ENCODE data around the gene TCP11L2.

Gene TCP11L2

DNA sequence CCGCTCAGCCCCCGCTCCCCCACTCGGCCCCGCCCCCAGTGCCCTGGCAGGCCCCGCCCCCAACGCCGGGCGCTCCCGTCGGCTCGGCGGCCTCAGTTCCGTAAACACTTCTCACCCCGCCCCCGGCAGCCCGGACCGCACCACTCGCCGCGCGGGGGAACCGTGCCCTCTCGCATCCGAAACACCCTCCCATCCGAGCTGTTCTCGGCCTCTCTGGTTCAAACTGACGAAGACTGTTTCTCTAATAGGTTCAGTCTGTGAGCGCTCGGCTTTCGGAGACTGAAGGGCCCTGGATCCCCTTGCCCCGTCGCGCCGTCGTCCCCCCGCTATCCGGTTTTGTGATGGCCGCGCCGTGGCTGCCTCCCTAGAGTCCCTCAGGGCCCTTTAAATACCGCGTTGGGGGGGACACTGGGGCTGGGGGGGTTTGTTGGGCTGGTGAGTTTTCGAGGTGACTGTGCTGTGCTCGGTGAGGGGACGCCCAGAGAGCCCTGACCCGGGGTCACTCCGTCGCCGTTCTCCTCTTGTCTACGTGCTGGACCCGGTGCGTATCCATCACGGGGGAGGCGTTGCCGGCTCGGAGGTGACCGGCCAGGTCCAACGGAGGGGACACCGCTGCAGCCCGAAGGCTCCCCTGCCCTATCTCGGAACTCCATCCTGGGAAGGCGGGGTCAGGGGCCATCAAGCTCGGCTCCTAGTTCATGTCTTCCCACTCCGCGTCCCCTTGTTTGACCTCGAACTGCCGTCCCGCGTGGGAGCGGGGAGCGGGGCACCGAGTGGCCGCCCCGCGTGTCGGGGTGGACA, at the start of gene TCP11L2:
TCP11L2 (plus strand) TSS at position 333 of the 801 bp plus-strand sequence. CDS start 8,343 bp downstream, outside the sequence.
- DNase-seq: peak; percentile 61 to 63

DNA sequence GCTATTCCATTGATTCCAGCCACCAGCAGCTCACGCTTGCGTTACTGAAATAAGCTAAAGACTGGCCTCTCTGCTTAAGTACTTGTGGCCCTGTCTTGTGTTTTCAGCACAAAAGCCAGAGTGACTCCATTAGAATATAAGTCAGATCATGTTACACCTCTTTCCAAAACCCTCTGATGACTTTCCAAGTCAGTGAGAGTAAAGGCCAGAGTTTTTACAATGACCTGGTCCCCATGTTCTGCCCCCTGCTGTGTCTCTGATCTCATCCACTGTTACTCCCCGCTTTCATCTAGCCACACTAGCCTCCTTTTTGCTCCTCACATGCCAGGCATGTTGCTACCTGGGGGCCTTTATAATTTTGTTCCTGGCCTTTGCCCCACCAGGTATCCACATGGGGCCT, 47.8 kb upstream of the TCP11L2 start:
- DNase-seq: no peak

DNA sequence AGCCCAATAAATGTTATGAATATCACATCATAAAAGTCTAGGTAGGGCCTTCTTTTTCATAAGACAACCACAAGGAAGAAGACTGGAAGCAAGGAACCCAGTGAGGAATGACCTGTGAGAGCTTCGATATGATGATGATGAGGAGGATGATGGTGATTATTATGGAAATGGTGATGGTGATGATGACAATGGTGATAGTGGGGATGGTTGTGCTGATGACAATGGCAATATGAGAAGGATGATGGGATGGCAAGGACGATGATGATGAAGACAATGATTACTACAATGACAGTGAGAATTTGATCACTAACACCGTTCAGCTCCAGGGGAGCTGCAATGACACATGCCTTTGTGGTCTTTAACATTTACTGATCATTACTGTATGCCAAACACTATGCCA, 47.0 kb upstream of the TCP11L2 start:
- no peak for DNase-seq

DNA sequence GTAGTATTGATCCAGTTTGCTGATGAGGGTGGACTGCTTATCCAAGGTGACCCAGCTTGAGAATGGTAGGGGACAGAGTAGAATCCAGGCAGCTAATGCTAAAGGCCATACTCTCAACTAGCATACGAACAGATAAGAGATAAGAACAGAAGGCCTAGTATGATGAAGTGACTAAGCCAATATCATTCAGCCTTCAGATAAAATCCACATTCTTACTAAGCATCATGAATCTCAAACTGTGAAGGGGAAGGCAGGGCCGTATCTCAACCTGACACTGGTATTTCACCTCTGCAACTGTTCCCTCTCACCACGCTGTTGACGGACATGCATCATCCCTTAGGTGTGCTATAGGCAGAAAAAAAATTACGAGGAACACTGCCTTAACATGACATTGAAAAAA, 46.6 kb upstream of the TCP11L2 start:
- DNase-seq: no peak

DNA sequence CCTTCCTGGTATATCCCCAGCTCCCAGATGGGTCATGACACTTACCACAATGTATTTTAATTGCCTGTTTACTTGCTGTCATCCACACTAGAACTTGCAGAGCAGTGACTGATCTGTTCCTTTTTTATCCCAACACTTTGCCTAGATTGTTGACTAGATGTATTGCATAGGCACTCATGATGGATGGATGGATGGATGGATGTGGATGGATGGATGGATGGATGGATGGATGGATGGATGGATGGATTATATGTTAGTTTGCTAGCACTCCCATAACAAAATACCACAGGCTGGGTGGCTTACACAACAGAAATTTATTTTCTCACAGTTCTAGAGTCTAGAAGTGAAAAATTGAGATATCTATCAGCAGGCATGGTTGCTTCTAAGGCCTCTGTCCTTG, 46.0 kb upstream of the TCP11L2 start:
- DNase-seq: no peak

DNA sequence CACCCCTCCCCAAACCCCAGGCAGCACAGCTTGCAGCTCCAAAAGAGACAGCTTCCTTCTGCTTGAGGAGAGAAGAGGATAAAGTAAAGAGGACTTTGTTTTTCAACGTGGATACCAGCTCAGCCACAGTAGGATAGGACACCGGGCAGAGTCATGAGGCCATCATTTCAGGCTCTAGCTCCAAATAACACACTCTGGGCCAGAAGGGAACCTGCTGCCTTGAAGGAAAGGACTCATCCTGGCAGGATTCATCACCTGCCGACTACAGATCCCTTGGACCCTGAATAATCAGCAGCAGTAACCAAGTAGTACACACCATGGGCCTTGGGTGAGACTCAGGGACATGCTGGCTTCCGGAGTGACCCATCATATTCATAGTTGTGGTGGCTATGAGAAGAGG, 44.3 kb upstream of the TCP11L2 start:
- DNase-seq: no peak

DNA sequence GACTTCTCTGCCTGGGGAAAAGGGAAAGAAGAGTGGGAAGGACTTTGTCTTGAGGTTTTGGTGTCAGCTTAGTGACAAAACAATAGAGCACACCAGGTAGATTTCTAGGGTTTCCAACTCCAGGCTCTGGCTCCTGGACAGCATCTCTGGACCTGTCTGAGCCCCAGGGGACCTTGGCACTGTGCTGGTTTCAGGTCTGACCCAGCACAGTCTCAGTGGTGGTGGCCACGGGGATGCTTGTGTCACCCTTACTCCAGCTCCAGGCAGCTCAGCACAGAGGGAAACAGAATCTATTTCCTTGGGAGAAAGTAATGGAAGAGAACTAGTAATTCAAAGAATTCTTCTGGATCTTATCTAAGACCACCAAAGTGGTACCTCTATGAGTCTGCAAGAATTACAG, 43.6 kb upstream of the TCP11L2 start:
- no peak for DNase-seq

DNA sequence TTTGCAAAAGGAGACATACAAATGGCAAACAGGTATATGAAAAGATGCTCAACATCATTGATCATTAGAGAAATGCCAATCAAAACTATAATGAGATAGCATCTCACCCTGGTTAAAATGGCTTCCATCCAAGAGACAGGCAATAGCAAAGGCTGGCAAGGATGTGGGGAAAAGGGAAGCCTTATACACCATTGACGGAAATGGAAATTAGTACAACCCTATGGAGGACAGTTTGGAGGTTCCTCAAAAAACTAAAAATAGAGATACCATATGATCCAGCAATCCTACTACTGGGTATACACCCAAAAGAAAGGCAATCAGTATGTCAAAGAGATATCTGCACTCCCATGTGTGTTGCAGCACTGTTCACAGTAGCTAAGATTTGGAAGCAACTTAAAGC, 37.4 kb upstream of the TCP11L2 start:
- no peak for DNase-seq

DNA sequence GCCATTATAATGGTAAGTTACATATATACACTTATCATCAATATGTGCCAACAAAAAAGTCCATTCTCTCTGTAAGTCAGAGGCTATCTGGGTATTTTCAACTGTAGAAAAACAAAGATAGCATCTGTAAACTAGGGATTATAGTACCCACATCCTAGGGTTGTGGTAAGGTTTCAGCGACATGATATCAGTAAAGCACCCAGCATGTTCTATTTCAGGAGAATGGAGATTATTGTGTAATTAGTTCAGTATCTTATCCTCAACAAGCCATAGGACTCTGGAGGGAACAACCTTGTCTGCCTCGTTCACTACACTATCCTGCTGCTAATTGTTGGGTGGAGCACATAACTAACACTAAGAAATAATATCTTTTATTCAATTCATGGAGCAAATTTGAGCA, 35.0 kb upstream of the TCP11L2 start:
- DNase-seq: no peak

DNA sequence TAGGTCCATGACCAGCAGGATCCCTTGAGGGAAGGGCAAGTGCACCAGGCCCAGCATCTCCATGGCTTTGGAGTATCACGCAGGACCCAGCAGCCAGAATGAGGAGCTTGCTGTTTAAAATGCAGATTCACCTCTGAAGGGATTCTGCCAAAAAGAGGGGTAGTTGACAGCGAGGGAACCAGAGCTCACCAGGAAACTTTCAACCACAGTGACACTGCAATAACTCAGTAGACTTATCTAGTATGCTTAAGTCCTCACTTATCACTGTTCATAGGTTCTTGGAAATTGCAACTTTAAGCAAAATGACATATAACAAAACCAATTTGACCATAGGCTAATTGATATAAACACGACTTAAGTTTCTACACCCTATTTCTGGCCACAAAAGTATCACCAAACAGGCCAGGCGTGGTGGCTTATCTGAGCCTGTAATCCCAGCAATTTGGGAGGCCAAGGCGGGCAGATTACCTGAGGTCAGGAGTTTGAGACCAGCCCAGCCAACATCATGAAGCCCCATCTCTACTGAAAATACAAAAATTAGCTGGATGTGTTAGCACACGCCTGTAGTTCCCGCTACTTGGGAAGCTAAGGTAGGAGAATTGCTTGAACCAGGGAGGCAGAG, 33.3 kb upstream of the TCP11L2 start:
- DNase-seq: peak in 1 of 2 experiments; percentile 19

DNA sequence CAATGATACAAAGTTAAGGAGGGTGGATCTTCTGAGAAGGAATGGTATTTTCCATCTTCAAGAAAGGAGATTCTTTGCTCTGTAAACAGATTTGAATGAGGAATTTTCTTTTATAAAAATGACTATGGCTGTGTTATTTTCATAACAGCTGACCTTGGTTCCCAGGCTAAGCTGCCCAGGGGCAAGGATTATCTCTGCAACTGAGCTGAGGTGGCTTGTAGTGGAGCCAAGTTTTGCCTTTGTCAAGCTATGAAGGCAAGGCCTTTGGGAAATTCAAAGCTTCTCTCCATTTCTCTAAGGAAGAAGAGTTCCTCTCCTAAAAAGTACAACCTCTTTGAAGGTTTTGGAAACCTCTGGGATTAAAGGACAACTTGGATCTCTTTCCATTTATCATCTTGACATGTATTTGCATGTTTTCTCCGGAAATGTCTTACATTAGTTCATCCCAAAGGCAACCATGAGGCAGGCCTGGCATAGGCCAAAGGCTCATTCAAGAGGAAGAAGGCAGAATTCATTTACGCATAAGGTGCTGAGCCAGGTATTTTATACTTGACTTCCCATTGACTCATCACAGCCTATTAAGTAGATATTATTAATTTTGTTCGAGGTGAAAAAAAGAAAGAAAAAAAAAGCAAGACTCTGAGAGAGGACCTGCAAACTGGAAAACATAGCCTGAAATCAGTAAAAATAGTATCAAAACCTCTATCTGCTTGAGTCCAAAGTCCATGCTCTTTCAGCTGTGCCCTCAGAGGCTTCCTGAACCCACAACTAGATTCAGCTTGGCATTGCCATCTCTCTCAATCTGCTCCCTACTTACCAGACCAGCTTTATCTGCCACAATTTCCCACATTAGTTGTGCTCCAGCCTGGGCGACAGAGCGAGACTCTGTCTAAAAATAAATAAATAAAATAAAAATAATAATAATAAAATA, 30.7 kb upstream of the TCP11L2 start:
- DNase-seq: no peak

DNA sequence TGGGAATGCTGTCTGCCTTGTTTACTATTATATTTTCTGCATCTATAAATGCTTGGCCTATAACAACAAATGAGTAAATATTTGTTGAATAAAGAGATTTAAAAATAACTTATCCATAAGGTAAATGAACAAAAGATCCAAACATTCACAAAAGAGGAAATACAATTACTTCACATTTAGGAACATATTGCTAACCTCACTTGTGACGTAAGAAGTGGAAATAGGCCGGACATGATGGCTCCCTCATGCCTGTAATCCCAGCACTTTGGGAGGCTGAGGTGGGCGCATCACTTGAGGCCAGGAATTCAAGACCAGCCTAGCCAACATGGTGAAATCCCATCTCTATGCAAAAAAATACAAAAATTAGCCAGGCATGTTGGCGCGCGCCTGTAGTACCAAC, 29.0 kb upstream of the TCP11L2 start:
- peak; percentile 7 to 19 for DNase-seq

DNA sequence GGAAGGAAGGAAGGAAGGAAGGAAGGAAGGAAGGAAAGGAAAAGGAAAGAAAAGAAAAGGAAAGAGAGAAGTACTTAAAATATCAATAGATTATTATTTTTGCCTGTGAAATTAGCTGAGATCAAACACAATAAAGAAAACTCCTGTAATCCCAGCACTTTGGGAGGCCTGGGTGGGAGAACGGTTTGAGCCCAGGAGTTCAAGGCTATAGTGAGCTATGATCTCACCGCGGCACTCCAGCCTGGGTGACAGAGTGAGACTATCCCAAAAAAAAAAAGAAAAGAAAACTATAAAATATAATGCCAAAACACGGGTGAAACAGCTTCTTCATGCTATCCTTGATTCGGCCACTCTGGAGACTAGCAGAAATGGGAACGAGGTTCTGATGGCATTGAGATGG, 28.5 kb upstream of the TCP11L2 start:
- DNase-seq: no peak

DNA sequence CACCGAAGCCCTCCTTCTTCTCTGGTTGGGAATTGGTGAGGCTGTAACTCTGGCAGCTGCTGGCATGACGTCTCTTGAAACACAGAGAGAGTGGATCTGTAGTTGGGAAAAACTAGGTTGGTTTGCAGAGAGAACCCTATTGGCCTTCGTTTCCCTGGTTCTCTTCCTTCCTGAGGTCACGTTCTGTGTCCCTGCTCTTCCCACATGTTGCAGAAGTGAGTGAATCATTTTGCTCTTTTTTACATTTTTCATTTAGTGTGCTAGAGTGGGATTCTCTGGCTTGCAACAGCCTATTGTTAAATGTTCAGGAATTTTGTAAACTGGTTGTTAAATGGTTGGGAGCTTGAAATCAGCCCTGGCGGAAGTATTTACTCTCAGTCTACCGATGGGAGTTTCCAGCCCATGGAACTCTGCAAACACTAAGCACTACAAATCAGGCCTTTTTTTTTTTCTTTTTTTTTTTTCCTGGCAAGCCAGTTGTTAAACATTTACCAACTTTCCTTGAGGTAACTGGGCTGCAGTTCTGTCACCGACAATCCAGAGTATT, 27.9 kb upstream of the TCP11L2 start:
- DNase-seq: no peak

DNA sequence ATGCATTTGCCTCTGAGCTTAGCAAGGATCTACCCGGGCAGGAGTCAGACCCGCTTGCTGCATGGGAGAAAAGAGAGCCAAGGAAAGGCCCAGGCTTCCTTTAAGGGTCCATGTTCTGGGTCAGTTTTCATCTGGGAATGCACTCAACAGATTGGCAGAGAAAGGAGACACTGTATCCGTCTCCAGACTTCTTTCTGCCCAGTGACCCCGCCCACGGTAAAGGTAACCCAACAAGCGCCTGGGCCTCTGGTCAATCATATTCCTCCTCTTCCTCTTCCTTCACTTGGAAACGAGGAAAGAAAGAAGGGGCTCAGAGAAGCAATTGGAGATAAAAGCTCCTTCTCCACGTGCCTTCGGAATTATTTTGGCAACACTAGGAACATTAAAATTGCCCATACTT, 27.1 kb upstream of the TCP11L2 start:
- DNase-seq: no peak

DNA sequence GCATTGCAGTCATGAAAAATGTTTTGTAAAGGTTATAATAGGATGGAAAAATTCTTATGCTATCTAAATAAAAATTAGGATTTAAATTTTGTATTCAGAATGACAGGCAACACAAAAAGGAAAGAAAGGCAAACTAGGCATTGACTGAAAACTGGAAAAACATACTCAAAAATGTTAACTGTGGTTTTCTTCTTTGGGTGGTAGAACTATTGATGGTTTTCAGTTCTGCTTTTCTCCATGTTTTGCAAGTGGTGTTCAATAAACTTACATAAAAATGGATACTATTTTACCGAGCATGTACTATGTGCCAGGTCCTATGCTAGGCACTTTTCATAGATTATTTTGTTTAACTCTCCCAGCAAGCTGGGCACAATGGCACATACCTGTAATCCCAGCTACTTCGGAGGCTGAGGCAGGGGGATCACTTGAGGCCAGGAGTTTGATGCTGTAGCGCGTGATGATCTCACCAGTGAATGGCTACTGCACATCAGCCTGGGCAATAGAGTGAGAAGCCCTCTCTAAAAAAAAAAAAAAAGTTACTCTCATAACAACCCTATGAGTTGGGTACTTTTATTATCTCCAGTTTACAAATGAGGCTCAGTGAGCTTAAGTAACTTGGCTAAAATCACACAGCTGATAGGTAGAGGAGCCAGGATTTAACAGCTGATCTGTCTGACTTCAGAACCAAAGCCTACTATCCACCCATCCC, 26.3 kb upstream of the TCP11L2 start:
- DNase-seq: no peak

DNA sequence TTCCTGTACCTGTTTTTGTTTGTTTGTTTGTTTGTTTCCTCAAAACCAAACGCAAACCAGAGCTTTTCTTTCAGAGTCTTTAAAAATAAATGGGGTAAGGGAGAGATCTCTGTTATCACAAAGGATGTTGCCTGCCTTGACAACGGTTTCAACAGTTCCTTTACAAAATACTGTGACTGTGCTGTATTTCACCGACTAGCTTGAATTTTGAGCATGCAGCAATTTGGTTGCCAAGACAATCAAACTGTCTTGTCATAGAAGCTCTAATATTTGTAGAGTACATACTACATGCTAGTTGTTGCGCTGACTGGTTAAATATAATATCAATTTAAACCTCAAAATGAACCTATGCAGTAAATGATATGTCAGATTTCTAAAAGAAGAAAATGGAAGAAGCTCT, 22.4 kb upstream of the TCP11L2 start:
- no peak for DNase-seq

DNA sequence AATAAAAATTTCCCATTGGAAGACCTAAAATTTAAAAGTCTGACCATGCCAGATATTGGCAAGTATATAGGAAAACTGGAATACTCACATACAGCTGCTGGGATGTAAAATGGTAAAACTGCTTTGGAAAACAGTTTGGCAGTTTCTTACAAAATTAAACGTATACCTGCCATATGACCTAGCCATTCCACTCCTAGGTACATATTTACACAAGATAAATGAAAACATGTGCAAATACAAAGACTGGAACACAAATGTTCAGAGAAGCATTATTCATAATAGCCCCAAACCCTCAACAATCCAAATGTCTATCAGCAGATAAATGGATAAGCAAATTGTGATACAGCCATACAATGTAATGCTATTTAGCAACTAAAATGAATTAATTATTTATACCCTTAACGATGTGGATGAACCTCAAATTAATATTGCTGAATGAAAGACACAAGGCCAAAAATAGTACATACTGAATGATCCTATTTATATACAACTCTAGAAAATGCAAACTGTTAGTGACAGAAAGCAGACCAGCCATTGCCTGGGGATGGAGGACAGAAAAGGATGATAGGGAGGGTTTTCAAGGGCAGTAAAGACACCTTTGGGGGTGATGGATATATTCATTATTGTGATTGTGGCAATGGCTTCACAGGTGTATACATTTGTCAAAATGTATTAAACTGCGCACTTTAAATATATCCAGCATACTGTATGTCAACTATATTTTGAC, 21.3 kb upstream of the TCP11L2 start:
- no peak for DNase-seq

DNA sequence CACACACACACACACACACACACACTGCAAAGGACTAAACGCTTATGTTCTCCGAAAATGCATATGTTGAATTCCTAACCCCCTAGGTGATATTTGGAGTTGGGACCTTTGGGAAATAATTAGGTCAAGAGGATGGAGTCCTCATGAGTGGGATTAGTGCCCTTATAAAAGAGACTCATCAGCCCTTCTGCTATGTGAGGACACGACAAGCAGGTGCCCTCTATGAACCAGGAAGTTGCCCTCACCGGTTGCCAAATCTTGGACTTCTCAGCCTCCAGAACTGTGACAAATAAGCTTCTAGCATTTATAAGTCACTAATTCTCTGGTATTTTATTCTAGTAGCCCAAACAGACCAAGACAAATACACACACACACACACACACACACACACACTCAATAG, 20.7 kb upstream of the TCP11L2 start:
- no peak for DNase-seq

DNA sequence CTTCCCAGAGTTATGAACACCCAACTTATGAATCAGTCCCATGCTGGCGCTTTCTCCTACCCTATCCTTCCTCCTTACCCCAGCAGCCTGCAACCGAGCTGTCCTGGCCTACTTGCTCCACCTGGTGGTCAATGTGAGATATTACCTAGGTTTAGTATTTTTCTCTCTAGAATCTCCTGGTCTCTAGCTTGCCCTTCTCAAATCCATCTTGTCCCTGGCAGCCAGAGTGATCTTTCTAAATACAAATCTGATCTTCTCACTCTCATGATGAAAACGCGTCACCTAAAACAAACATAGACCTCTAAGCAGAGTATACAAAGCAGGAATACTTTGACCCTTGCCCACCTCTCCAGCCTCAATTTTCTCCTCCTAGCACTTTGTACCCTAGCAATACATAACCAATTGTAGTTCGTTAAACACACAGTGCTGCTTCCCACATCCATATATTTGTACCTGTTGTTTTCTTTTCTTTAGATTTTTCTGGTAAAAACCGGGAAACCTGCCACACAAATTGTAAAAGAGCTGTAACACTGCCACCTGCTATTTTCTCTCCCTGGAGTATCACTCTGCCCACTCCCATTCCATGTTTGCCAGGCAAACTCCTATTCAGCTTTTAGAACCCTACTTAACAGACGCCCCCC, 20.0 kb upstream of the TCP11L2 start:
- DNase-seq: peak; percentile 55 to 64

DNA sequence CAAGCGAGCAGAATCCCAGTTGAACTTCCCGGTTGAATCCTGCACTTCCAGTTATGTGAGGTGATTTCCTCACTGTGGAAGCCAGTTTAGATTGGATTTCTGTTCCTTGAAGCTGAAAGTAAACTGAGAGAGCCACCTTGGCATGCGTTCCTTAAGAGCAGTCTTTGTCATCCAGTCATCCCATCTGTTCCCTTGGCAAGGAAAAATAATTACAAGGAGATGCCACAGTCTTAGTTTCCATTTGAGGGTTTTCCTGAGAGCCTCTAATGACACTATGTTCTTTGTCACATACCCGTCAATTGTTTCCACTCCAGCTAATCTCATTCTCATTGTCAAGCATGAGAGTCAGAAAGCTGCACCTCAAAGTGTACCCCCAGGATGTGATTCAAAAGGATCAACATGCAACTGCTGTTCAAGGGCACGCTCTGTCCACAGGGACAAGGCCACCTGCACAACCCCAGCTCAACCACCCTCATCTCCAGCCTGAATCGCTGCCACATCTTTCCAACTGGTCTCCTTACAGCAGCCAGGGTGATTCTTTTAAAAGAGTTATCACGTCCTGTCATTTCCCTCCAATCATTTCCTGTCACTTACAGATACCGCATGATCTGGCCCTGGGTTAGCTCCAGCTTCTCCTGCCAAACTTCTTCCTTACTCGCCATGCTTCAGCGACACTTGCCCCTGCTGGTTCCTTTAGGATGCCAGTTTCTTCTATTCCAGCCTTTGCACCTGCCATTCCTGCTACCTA, 18.0 kb upstream of the TCP11L2 start:
- DNase-seq: no peak
